HepG2 (cell line): Measurements from ENCODE around the gene SREBF1. TPM values are rescaled to one million over a fixed set of nuclear protein-coding genes. Genes with fewer than 3 reads are reported as not detected.

Experiments
- ARID2 ChIP-seq: sonication (generic); formaldehyde crosslinking; IDR thresholded peaks from 2 replicates; pipeline ENCODE4 v1.8.1; 2022; ENCODE audit warnings: mild to moderate bottlenecking, missing genetic modification reagents, borderline replicate concordance
- ARID5B ChIP-seq: IDR thresholded peaks from 2 replicates; pipeline ENCODE4 v1.4.0; 2020; ENCODE audit warnings: mild to moderate bottlenecking, missing genetic modification reagents
- KDM6A ChIP-seq: IDR thresholded peaks from 2 replicates; pipeline ENCODE4 v1.6.1; 2016; ENCODE audit warnings: low read depth
- PHF5A ChIP-seq: IDR thresholded peaks from one replicate; pipeline ENCODE4 v1.6.1; 2018; ENCODE audit warnings: low read depth, missing genetic modification reagents; ENCODE audit not compliant: unreplicated experiment
- RXRB ChIP-seq: IDR thresholded peaks from 2 replicates; pipeline ENCODE4 v1.6.1; 2016; ENCODE audit warnings: borderline replicate concordance, missing genetic modification reagents, missing compliant biosample characterization
- SOX6 ChIP-seq, 2 experiments: fragments of 450-650 bp in 1 of 2; sonication (generic) in 1 of 2; formaldehyde crosslinking in 1 of 2; IDR thresholded peaks; 2 replicates each; pipeline versions ENCODE4 v1.4.0 to v1.6.1; 2017 to 2020; ENCODE audit warnings: antibody characterized with exemption in 1 of 2, mild to moderate bottlenecking in 1 of 2, missing genetic modification reagents in 1 of 2
- TBX3 ChIP-seq: fragments of 450-650 bp; IDR thresholded peaks from 2 replicates; pipeline ENCODE4 v1.6.1; 2017; ENCODE audit warnings: antibody characterized with exemption, mild to moderate bottlenecking, inconsistent platforms, borderline replicate concordance
- THAP7 ChIP-seq: sonication (generic); formaldehyde crosslinking; IDR thresholded peaks from 2 replicates; pipeline ENCODE4 v1.8.1; 2023; ENCODE audit warnings: mild to moderate bottlenecking, missing genetic modification reagents
- ZNF235 ChIP-seq: sonication (generic); formaldehyde crosslinking; IDR thresholded peaks from 2 replicates; pipeline ENCODE4 v1.8.1; 2023; ENCODE audit warnings: mild to moderate bottlenecking, missing genetic modification reagents, borderline replicate concordance
- polyA plus RNA-seq, 8 experiments: library from polyadenylated mRNA; depleted of rRNA in 3 of 8; stranded (reverse) in 7 of 8; unstranded in 1 of 8; fragments of >200 nt; fragmentation: Illumina TruSeq in 4 of 8; extraction: Trizol in 4 of 8; gene quantifications; 2 replicates each; pipeline versions ENCODE4 v1.2.1 to v1.2.3, GENCODE V29; 2011 to 2016; ENCODE audit warnings: low read depth in 4 of 8, missing spikeins in 1 of 8, mixed read lengths in 1 of 8; ENCODE audit not compliant: insufficient read depth in 1 of 8
- total RNA-seq, 5 experiments: library from RNA; depleted of rRNA; stranded (reverse); fragments of >200 nt; fragmentation: Illumina TruSeq; extraction: Trizol; gene quantifications; 2 replicates each; pipeline ENCODE4 v1.2.3, GENCODE V29; 2016; ENCODE audit warnings: low read depth in 1 of 5
- TF ChIP-seq, protein P1 (sequence below), 2 experiments: IDR thresholded peaks; 2 replicates each; pipeline ENCODE4 v1.6.1; 2011 to 2012; ENCODE audit warnings: low read length in 2 of 2, borderline replicate concordance in 1 of 2, low read depth in 1 of 2, mild to moderate bottlenecking in 1 of 2, moderate library complexity in 1 of 2
- TF ChIP-seq, protein P2 (sequence below): sonication (generic); formaldehyde crosslinking; IDR thresholded peaks from 2 replicates; pipeline ENCODE4 v1.4.0; 2020; ENCODE audit warnings: mild to moderate bottlenecking, missing genetic modification reagents
- TF ChIP-seq, protein P3 (sequence below): IDR thresholded peaks from 2 replicates; pipeline ENCODE4 v1.6.1; 2016; ENCODE audit warnings: missing compliant biosample characterization, missing genetic modification reagents, borderline replicate concordance
- TF ChIP-seq, protein P4 (sequence below): sonication (generic); formaldehyde crosslinking; IDR thresholded peaks from 2 replicates; pipeline ENCODE4 v1.4.0; 2020; ENCODE audit warnings: missing genetic modification reagents

Gene SREBF1
- total and polyA plus RNA-seq, 2 of the 13 experiments (the other 11 are each of a cell fraction or from before 2014, with no cell fraction given), result 34.3 to 38.0 TPM

DNA sequence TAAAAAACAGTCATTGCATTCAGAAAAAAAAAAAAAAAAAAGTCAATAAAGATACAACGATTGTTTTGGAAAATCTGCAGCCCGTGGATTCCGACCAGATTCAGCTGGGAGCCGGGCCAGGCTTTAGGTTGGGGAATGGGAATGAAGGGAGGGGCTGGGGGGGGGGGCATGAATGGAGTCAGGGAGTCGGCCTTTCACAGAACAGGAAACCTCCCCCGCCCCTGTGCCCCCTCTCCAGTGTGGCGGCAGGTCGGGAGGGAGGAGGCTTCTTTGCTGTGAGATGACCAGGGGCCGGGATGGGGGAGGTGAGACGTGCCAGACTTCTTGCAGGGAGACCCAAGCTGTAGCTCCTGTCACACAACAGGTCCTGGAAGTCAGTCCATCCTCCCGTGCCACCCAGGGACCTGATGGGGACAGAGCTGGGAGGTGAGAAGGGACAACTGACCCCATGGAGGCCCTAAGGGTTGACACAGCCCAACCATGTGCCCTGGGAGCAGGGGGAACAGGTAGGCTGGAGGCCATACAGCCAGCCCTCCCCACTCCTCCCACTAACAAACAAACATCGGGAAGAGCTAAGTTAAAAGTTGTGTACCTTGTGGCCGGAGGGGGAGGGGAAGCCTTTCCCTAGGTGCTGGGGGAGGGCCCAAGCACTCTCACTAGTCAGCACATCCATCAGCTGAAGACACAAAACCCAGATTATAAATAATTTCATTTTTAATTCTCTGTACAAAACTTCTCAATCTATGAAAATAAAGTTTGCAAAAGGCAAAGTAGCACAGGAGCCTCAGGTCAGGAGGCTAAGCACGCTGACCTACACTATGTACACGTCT lies 25.2 kb downstream of the SREBF1 start (continued):
- TF ChIP-seq, protein P1, sequence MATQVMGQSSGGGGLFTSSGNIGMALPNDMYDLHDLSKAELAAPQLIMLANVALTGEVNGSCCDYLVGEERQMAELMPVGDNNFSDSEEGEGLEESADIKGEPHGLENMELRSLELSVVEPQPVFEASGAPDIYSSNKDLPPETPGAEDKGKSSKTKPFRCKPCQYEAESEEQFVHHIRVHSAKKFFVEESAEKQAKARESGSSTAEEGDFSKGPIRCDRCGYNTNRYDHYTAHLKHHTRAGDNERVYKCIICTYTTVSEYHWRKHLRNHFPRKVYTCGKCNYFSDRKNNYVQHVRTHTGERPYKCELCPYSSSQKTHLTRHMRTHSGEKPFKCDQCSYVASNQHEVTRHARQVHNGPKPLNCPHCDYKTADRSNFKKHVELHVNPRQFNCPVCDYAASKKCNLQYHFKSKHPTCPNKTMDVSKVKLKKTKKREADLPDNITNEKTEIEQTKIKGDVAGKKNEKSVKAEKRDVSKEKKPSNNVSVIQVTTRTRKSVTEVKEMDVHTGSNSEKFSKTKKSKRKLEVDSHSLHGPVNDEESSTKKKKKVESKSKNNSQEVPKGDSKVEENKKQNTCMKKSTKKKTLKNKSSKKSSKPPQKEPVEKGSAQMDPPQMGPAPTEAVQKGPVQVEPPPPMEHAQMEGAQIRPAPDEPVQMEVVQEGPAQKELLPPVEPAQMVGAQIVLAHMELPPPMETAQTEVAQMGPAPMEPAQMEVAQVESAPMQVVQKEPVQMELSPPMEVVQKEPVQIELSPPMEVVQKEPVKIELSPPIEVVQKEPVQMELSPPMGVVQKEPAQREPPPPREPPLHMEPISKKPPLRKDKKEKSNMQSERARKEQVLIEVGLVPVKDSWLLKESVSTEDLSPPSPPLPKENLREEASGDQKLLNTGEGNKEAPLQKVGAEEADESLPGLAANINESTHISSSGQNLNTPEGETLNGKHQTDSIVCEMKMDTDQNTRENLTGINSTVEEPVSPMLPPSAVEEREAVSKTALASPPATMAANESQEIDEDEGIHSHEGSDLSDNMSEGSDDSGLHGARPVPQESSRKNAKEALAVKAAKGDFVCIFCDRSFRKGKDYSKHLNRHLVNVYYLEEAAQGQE (IDR thresholded peaks at IDR 0.05; ENCODE audit: borderline replicate concordance in 1 of 2, low read depth in 1 of 2, low read length in 2 of 2), result no peak
- TF ChIP-seq, protein P2, sequence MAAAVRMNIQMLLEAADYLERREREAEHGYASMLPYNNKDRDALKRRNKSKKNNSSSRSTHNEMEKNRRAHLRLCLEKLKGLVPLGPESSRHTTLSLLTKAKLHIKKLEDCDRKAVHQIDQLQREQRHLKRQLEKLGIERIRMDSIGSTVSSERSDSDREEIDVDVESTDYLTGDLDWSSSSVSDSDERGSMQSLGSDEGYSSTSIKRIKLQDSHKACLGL (CRISPR knock-in tag), result peak; percentile 38; the same call in 1 of the 2 replicates
- TF ChIP-seq ARID5B (CRISPR knock-in tag), result peak; percentile 31; the same call in 1 of the 2 replicates
- no peak for TF ChIP-seq KDM6A (CRISPR knock-in tag)
- TF ChIP-seq, protein P3, sequence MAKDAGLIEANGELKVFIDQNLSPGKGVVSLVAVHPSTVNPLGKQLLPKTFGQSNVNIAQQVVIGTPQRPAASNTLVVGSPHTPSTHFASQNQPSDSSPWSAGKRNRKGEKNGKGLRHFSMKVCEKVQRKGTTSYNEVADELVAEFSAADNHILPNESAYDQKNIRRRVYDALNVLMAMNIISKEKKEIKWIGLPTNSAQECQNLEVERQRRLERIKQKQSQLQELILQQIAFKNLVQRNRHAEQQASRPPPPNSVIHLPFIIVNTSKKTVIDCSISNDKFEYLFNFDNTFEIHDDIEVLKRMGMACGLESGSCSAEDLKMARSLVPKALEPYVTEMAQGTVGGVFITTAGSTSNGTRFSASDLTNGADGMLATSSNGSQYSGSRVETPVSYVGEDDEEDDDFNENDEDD (CRISPR knock-in tag), result 0 out of 2 replicates have a peak, but pooled peaks have one; percentile 38
- no peak for TF ChIP-seq SOX6 (IDR thresholded peaks at IDR 0.05)
- TF ChIP-seq SOX6 (CRISPR knock-in tag; IDR thresholded peaks at IDR 0.05), result peak; percentile 21; the same call in 1 of the 2 replicates
- TF ChIP-seq, protein P4, sequence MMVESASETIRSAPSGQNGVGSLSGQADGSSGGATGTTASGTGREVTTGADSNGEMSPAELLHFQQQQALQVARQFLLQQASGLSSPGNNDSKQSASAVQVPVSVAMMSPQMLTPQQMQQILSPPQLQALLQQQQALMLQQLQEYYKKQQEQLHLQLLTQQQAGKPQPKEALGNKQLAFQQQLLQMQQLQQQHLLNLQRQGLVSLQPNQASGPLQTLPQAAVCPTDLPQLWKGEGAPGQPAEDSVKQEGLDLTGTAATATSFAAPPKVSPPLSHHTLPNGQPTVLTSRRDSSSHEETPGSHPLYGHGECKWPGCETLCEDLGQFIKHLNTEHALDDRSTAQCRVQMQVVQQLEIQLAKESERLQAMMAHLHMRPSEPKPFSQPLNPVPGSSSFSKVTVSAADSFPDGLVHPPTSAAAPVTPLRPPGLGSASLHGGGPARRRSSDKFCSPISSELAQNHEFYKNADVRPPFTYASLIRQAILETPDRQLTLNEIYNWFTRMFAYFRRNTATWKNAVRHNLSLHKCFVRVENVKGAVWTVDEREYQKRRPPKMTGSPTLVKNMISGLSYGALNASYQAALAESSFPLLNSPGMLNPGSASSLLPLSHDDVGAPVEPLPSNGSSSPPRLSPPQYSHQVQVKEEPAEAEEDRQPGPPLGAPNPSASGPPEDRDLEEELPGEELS, result peak; percentile 94
- no peak for TF ChIP-seq TBX3
- TF ChIP-seq ARID2 (CRISPR knock-in tag), result 0 out of 2 replicates have a peak, but pooled peaks have one; percentile 26
- peak; percentile 26; the same call in 1 of the 2 replicates for TF ChIP-seq RXRB (CRISPR knock-in tag)
- TF ChIP-seq ZNF235 (CRISPR knock-in tag), result no peak
- peak; percentile 73; the same call in 1 of the 2 replicates for TF ChIP-seq THAP7 (CRISPR knock-in tag)
- TF ChIP-seq PHF5A (CRISPR knock-in tag), result peak; percentile 32
